Panc1 (cell line): Measurements from ENCODE around the gene CNOT4. TPM values are rescaled to one million over a fixed set of nuclear protein-coding genes. Genes with fewer than 3 reads are reported as not detected.

Experiments used
- ATAC-seq: fragments of 200-7000 bp; cut with Tn5 transposase; 2 replicates; pipeline ENCODE4 v1.9.1; 2020; ENCODE audit warnings: mild to moderate bottlenecking, moderate library complexity
- BruUV-seq: library from RNA; stranded (reverse); fragments of 400-500 nt; replicated peaks from 2 replicates; lab custom pipeline; 2021; lab: Mats Ljungman, UMichigan
- CTCF ChIA-PET: fragments of 300-600 bp; sonication (Branson Sonifier 250); formaldehyde crosslinking; loops from one replicate; lab custom pipeline; 2022; ENCODE audit warnings: antibody characterized with exemption; lab: Charles Lee
- POLR2A ChIA-PET: fragments of 300-600 bp; sonication (Branson Sonifier 250); formaldehyde crosslinking; loops from one replicate; lab custom pipeline; 2022; ENCODE audit warnings: antibody characterized with exemption; lab: Charles Lee
- DNase-seq: peaks from one replicate; pipeline ENCODE4 v3.0.0-alpha.2; 2010; ENCODE audit warnings: low read depth, low spot score
- H3K27ac ChIP-seq: 2 replicates; pipeline ENCODE4 v1.5.1; 2011; ENCODE audit warnings: mild to moderate bottlenecking, low read length, inconsistent platforms
- H3K27me3 ChIP-seq: fragments of 200-500 bp; sonication (Bioruptor generic); 2 replicates; pipeline ENCODE4 v1.6.0; 2014; ENCODE audit warnings: low read length, inconsistent platforms; ENCODE audit not compliant: control insufficient read depth, insufficient read depth
- H3K36me3 ChIP-seq: fragments of 200-500 bp; sonication (Bioruptor generic); 2 replicates; pipeline ENCODE4 v1.5.1; 2014; ENCODE audit warnings: inconsistent platforms, mild to moderate bottlenecking, low read length, moderate library complexity; ENCODE audit not compliant: control insufficient read depth, insufficient read depth
- H3K4me1 ChIP-seq: 2 replicates; pipeline ENCODE4 v1.5.1; 2011; ENCODE audit warnings: inconsistent platforms, mild to moderate bottlenecking, low read length, moderate library complexity; ENCODE audit not compliant: control insufficient read depth, insufficient read depth
- H3K4me3 ChIP-seq, 2 experiments: 2 replicates each; pipeline ENCODE4 v1.5.1; 2011 to 2012; ENCODE audit warnings: low read depth in 2 of 2, low read length in 2 of 2, mild to moderate bottlenecking in 2 of 2, inconsistent platforms in 1 of 2, moderate library complexity in 1 of 2
- H3K9me3 ChIP-seq: fragments of 200-500 bp; sonication (Bioruptor generic); 2 replicates; pipeline ENCODE4 v1.5.1; 2014; ENCODE audit warnings: low read depth, mild to moderate bottlenecking, inconsistent platforms, low read length, moderate library complexity; ENCODE audit not compliant: control insufficient read depth, insufficient read depth
- CTCF ChIP-seq: fragments of 450-650 bp; IDR thresholded peaks from 2 replicates; pipeline ENCODE4 v1.5.1; 2017; ENCODE audit warnings: mild to moderate bottlenecking
- POLR2AphosphoS5 ChIP-seq: IDR thresholded peaks from 2 replicates; pipeline ENCODE4 v1.6.1; 2012; ENCODE audit warnings: mild to moderate bottlenecking, low read depth, low read length, moderate library complexity
- REST ChIP-seq, 2 experiments: IDR thresholded peaks; 2 replicates each; pipeline ENCODE4 v1.6.1; 2011 to 2012; ENCODE audit warnings: low read depth in 2 of 2, control low read depth in 1 of 2, low read length in 1 of 2, mild to moderate bottlenecking in 1 of 2, moderate library complexity in 1 of 2; ENCODE audit not compliant: insufficient read depth in 1 of 2
- SIN3A ChIP-seq: IDR thresholded peaks from 2 replicates; pipeline ENCODE4 v1.6.1; 2012; ENCODE audit warnings: low read depth, mild to moderate bottlenecking, low read length, moderate library complexity, borderline replicate concordance; ENCODE audit not compliant: insufficient read depth
- TCF7L2 ChIP-seq: IDR thresholded peaks from 2 replicates; pipeline ENCODE4 v1.6.1; 2011; ENCODE audit warnings: mild to moderate bottlenecking, low read depth, low read length, inconsistent platforms
- in situ Hi-C: cut with HindIII; loops from 2 replicates; pipeline ENCODE4 v1.10.0; 2016; ENCODE audit warnings: low sequenced_read_pairs, low pct_unique_long_range_greater_than_20kb
- intact Hi-C: fragments of 100-400 bp; cut with micrococcal nuclease; formaldehyde crosslinking; loops from one replicate; pipeline ENCODE4 v1.10.0; 2022; ENCODE audit not compliant: unreplicated experiment
- total RNA-seq: library from RNA; stranded (reverse); gene quantifications from one replicate; pipeline ENCODE4 v1.2.1, GENCODE V29; 2021; ENCODE audit not compliant: unreplicated experiment

Gene CNOT4
- total RNA-seq, 1 experiment from 2014 or later: 22.3 TPM

- Histone ChIP-seq H3K4me3 (no peak overlapping the region), H3K27me3 (no peaks in the 10 kb centered on the region), H3K4me1 (no peaks in the 10 kb centered on the region), H3K36me3 (no peaks in the 10 kb centered on the region), H3K9me3 (no peaks in the 10 kb centered on the region), H3K27ac (no peak overlapping the region)
- ChIA-PET CTCF (no interaction called here), POLR2A (no interaction called here)
- no TSS peak for BruUV-seq
- in situ Hi-C loops: no loop called here
- no peak for DNase-seq
- no peak for ATAC-seq
- no peak for TF ChIP-seq TCF7L2
- intact Hi-C loops: no loop called here
Measured at GRCh38 chr7:135380351-135380750, 129.6 kb downstream of the CNOT4 start.

- CTCF ChIA-PET: no interaction called here
- Histone ChIP-seq H3K4me3 (no peak overlapping the region), H3K36me3 (no peaks in the 10 kb centered on the region), H3K4me1 (no peaks in the 10 kb centered on the region), H3K27ac (no peak overlapping the region), H3K27me3 (no peaks in the 10 kb centered on the region), H3K9me3 (no peaks in the 10 kb centered on the region)
- DNase-seq (no peak), ATAC-seq (no peak)
- intact Hi-C loops: no loop called here
- POLR2A ChIA-PET: no interaction called here
- TF ChIP-seq SIN3A: no peak
- TF ChIP-seq REST (IDR thresholded peaks at IDR 0.05; ENCODE audit: insufficient read depth in 1 of 2, low read depth in 2 of 2, low read length in 1 of 2): no peak
- TF ChIP-seq CTCF: no peak
- TF ChIP-seq POLR2AphosphoS5: no peak
- TF ChIP-seq TCF7L2: no peak
- BruUV-seq: no TSS peak
- in situ Hi-C loops: no loop called here
Measured at GRCh38 chr7:135377171-135377570, 132.7 kb downstream of the CNOT4 start.

GRCh38 chr7:135375908-135376699, 133.8 kb downstream of the CNOT4 start:
- TF ChIP-seq TCF7L2 (no peak), CTCF (no peak), REST (IDR thresholded peaks at IDR 0.05; ENCODE audit: insufficient read depth in 1 of 2, low read depth in 2 of 2, low read length in 1 of 2) (no peak), SIN3A (no peak), POLR2AphosphoS5 (no peak)
- Histone ChIP-seq H3K27me3 (no peaks in the 10 kb centered on the region), H3K4me3 (no peak overlapping the region), H3K27ac (no peak overlapping the region), H3K36me3 (no peaks in the 10 kb centered on the region), H3K9me3 (no peaks in the 10 kb centered on the region), H3K4me1 (no peaks in the 10 kb centered on the region)
- CTCF ChIA-PET: no interaction called here
- no TSS peak for BruUV-seq
- no peak for ATAC-seq
- no peak for DNase-seq
- POLR2A ChIA-PET: no interaction called here
- in situ Hi-C loops (no loop called here), intact Hi-C loops (no loop called here)
